Activated CD4-positive, alpha-beta memory T cell treated with anti-CD3 and anti-CD28 coated beads, Interleukin-2, amount 10 ng/mL, durations not matched to agents 7 days and 5 days (primary cell): ENCODE measurements around the gene DCLRE1B. TPM values are rescaled to one million over a fixed set of nuclear protein-coding genes. Genes with fewer than 3 reads are reported as not detected.
"Not testable (repeated sequence)": the region's sequence is repeated elsewhere in the genome, so short reads cannot be mapped to it uniquely, and the experiment has no call there.

Source experiments
- CTCF ChIA-PET: fragments of 350-600 bp; sonication (Branson Sonifier 250); formaldehyde crosslinking; loops from one replicate; lab custom pipeline; 2021; ENCODE audit warnings: antibody characterized with exemption, inconsistent platforms; lab: Charles Lee
- POLR2A ChIA-PET: fragments of 350-600 bp; sonication (Branson Sonifier 250); formaldehyde crosslinking; loops from one replicate; lab custom pipeline; 2021; ENCODE audit warnings: antibody characterized with exemption; lab: Charles Lee
- DNase-seq: peaks from one replicate; pipeline ENCODE4 v3.0.0-alpha.2; 2020
- H3K27ac Mint-ChIP-seq: one replicate; pipeline ENCODE4 v1.8.0; 2021; ENCODE audit warnings: mild to moderate bottlenecking, mixed read lengths
- H3K27me3 Mint-ChIP-seq: one replicate; pipeline ENCODE4 v1.8.0; 2021; ENCODE audit warnings: mixed read lengths
- H3K36me3 Mint-ChIP-seq: one replicate; pipeline ENCODE4 v1.8.0; 2021; ENCODE audit warnings: low read depth, mixed read lengths
- H3K4me1 Mint-ChIP-seq: one replicate; pipeline ENCODE4 v1.8.0; 2021; ENCODE audit warnings: mixed read lengths
- H3K4me3 Mint-ChIP-seq: one replicate; pipeline ENCODE4 v1.8.0; 2021; ENCODE audit warnings: mild to moderate bottlenecking, mixed read lengths
- H3K9me3 Mint-ChIP-seq: one replicate; pipeline ENCODE4 v1.8.0; 2021; ENCODE audit warnings: mixed read lengths
- total RNA-seq, 2 experiments: library from RNA; stranded (reverse); gene quantifications; one replicate each; pipeline ENCODE4 v1.2.3, GENCODE V29; 2021

Gene DCLRE1B
- total RNA-seq, 2 experiments from 2014 or later: 13.2 to 14.4 TPM

DNA sequence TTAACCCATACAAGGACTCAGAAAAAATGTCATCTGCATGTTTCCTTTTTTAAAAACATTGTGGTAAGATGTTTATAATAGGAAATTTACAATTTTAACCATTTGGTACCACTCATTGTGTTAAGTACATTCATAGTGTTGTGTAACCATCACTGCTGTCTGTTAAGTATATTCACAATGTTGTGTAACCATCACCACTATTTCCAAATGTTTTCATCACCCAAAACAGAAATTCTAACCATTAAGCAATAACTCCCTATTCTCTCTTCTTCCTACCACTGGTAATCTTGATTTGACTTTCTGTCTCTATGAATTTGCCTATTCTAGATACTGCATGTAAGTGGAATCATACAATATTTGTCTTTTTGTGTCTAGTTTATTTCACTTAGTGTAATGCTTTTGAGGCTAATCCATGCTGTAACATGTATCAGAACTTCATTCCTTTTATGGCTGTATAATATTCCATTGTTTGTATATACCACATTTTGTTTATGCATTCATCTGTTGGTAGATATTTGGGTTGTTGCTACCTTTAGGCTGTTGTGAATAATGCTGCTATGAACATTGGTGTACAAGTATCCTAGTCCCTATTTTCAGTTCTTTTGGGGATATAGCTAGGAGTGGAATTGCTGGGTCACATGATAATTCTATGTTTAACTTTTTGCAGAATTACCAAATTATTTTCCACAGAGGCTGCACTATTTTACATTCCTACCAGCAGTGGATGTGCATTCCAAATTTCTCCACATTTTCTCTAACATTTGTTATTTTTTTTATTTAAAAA is 38.1 kb downstream of the DCLRE1B start:
- Mint-ChIP-seq H3K27me3 (no peaks in the 10 kb centered on the region), H3K4me3 (no peak overlapping the region), H3K36me3 (peaks cover 51% of the 10 kb centered on the region), H3K27ac (no peak overlapping the region), H3K9me3 (peaks cover 3% of the 10 kb centered on the region), H3K4me1 (peaks cover 68% of the 10 kb centered on the region)
- CTCF ChIA-PET: interaction anchor here (0.8 kb wide), 1 partner anchor 13 kb away, joined by 3 read pairs; no protein-coding TSS in a partner anchor
- POLR2A ChIA-PET: interaction anchor here (0.7 to 1.3 kb wide), 4 partner anchors 9 to 818 kb away, joined by 3 to 4 read pairs (median 3); partner anchors contain the start of gene HIPK1
- DNase-seq: no peak

DNA sequence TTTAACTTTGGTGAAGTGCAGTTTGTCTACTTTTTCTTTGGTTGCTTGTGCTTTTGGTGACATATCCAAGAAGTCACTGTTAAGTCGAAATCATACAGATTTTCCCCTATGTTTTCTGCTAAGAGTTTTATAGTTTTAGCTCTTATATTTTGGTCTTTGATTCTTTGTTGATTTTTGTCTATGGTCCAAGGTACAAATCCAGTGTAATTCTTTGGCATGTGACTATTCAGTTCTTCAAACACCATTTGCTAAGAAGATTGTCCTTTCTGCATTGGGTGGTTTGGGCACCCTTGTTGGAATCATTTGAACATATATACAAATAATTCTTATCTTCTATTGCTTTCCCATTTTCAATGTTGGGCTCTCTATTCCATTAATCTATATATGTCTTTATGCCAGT is 40.2 kb downstream of the DCLRE1B start:
- Mint-ChIP-seq H3K36me3 (peaks cover 57% of the 10 kb centered on the region), H3K27ac (no peak overlapping the region), H3K9me3 (peaks cover 3% of the 10 kb centered on the region), H3K27me3 (no peaks in the 10 kb centered on the region), H3K4me3 (no peak overlapping the region), H3K4me1 (peaks cover 60% of the 10 kb centered on the region)
- CTCF ChIA-PET: interaction anchor here (2.4 kb wide), 1 partner anchor 15 kb away, joined by 19 read pairs; the partner anchor contains the start of gene HIPK1
- POLR2A ChIA-PET: interaction anchor here (0.9 to 3.0 kb wide), 3 partner anchors 14 to 133 kb away, joined by 4 to 62 read pairs (median 23); partner anchors contain the start of genes AP4B1, DCLRE1B, HIPK1 and RSBN1
- DNase-seq: no peak

DNA sequence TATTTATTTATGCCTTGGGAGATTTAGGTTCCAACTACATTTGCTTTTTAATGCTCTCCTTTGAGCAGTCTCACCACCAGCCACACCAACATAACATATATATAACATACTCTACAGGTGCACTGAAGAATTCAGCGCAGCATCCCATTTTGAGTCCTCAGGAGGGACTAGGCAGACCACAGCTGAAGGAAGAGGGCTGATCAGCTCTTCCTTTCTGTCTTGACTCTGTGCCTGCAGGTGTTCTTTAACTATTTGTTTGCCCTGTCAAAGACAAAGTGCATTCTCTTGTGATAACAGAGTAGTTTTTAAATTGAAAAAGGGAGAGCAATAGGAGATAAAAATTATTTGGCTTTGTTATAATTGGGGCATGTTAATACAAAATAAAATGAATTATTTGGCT is 41.0 kb downstream of the DCLRE1B start:
- ChIA-PET POLR2A (interaction anchor here (0.8 to 3.0 kb wide), 8 partner anchors 8 to 134 kb away, joined by 3 to 62 read pairs (median 4); partner anchors contain the start of genes AP4B1, DCLRE1B, HIPK1 and RSBN1), CTCF (interaction anchor here (1.0 to 2.4 kb wide), 7 partner anchors 8 to 32 kb away, joined by 3 to 19 read pairs (median 4); partner anchors contain the start of gene HIPK1)
- Mint-ChIP-seq H3K4me1 (peaks cover 52% of the 10 kb centered on the region), H3K4me3 (no peak overlapping the region), H3K36me3 (peaks cover 56% of the 10 kb centered on the region), H3K27me3 (no peaks in the 10 kb centered on the region), H3K27ac (peak overlapping the region; percentile 44), H3K9me3 (peaks cover 3% of the 10 kb centered on the region)
- DNase-seq: no peak

DNA sequence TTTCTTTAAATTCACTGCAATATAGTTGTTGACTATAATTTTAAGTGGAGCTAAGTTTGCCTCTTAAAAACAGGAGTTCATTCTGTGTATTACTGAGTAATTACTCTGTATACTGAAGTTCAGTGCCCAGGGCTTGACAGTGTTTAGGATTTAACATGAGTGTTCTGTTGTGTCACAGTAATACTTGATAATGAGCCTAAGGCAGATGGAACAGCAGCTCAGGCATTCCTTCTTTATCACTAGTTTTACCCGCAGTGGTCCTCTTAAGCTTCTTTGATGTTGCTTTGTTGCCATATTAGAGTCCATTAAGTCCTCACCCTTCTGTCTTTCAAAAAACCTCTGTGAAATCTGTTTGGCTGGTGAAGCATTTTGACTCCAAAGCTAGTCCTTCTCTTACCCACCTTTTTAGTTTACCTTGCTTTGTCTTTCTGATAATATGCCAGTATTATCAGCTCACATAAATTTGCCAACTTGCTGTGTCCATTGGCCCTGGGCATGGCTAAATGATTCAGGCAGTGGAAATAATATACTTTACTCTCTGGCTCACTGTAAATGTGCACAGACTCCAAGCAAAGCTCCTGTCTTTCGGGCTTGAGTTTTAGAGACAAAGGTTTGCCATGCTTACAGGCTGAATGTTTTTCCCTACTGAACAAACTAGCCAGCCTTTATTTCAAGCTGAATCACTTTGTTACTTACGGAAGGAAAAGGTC is 41.7 kb downstream of the DCLRE1B start:
- peaks cover 3% of the 10 kb centered on the region for H3K9me3 Mint-ChIP-seq
- DNase-seq: no peak
- ChIA-PET POLR2A (interaction anchor here (0.7 to 3.0 kb wide), 12 partner anchors 8 to 395 kb away, joined by 3 to 62 read pairs (median 3); partner anchors contain the start of genes AP4B1, DCLRE1B, HIPK1 and RSBN1), CTCF (interaction anchor here (0.6 to 2.4 kb wide), 11 partner anchors 8 to 206 kb away, joined by 3 to 19 read pairs (median 4); partner anchors contain the start of gene HIPK1)
- no peaks in the 10 kb centered on the region for H3K27me3 Mint-ChIP-seq
- peak overlapping the region; percentile 71 for H3K27ac Mint-ChIP-seq
- H3K4me3 Mint-ChIP-seq: peak overlapping the region; percentile 6
- peaks cover 55% of the 10 kb centered on the region for H3K36me3 Mint-ChIP-seq
- peaks cover 51% of the 10 kb centered on the region for H3K4me1 Mint-ChIP-seq

DNA sequence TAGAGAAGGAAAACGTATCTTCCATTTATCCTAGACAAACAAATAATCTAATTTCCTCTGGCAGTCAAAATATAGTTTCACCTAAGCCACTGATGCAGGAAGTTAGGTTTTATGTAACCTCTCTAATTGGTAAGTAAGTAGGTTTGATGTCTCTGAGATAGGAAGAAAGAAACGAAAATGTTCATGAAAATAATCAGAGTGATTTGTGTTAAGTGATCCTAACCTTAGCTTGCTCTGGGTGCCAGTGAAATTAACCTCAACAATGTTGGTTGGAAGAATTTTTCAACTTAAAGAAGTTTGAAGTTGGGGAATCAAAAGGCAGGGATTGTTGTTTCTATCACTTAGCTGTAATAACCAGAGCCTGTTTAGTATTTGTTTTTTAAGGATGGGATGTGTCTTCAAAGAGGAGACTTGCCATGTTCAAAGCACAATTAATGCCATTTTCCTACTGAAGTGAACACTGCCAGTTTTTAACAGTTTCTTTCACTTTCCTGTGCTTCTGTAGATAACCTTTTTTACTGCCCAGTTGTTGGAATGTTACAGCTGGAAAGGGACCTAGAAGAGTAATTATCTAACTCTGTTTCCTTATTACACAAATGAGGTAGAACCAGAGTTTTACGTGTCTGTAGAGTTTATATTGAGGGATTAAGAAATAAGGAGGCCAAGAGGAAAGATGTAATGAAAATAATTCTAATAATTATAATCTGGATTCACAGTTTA is 42.4 kb downstream of the DCLRE1B start:
- ChIA-PET POLR2A (interaction anchor here (0.6 to 3.0 kb wide), 10 partner anchors 9 to 394 kb away, joined by 3 to 62 read pairs (median 3); partner anchors contain the start of genes AP4B1, DCLRE1B, HIPK1 and RSBN1), CTCF (interaction anchor here (0.6 to 2.4 kb wide), 11 partner anchors 9 to 206 kb away, joined by 3 to 19 read pairs (median 5); partner anchors contain the start of gene HIPK1)
- peaks cover 51% of the 10 kb centered on the region for H3K36me3 Mint-ChIP-seq
- H3K4me3 Mint-ChIP-seq: peak overlapping the region; percentile 6
- no peaks in the 10 kb centered on the region for H3K27me3 Mint-ChIP-seq
- H3K4me1 Mint-ChIP-seq: peaks cover 49% of the 10 kb centered on the region
- H3K9me3 Mint-ChIP-seq: peaks cover 3% of the 10 kb centered on the region
- no peak for DNase-seq
- peak overlapping the region; percentile 71 for H3K27ac Mint-ChIP-seq

DNA sequence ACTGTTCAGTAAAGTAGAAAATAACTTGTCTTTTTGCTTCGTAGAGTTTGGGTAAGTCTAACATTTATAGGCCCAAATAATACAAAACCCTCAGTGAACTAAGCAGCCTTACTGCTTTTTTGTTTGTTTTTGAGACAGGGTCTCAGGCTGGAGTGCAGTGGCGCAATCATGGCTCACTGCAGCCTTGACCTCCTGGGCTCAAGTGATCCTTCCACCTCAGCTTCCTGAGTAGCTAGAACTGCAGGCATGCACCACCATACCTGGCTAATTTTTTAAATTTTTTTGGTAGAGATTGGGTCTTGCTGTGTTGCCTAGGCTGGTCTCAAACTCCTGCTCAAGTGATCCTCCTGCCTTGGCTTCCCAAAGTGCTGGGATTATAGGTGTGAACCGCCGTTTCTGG is 43.0 kb downstream of the DCLRE1B start:
- not testable (repeated sequence) for H3K27me3 Mint-ChIP-seq, H3K9me3 Mint-ChIP-seq, DNase-seq, H3K4me3 Mint-ChIP-seq
- POLR2A ChIA-PET: interaction anchor here (0.6 to 3.0 kb wide), 5 partner anchors 10 to 393 kb away, joined by 3 to 62 read pairs (median 3); partner anchors contain the start of gene HIPK1
- H3K27ac Mint-ChIP-seq: peak overlapping the region; percentile 18
- peaks cover 51% of the 10 kb centered on the region for H3K36me3 Mint-ChIP-seq
- CTCF ChIA-PET: interaction anchor here (0.7 to 2.1 kb wide), 12 partner anchors 8 to 112 kb away, joined by 3 to 9 read pairs (median 4); no protein-coding TSS in a partner anchor
- peaks cover 49% of the 10 kb centered on the region for H3K4me1 Mint-ChIP-seq

DNA sequence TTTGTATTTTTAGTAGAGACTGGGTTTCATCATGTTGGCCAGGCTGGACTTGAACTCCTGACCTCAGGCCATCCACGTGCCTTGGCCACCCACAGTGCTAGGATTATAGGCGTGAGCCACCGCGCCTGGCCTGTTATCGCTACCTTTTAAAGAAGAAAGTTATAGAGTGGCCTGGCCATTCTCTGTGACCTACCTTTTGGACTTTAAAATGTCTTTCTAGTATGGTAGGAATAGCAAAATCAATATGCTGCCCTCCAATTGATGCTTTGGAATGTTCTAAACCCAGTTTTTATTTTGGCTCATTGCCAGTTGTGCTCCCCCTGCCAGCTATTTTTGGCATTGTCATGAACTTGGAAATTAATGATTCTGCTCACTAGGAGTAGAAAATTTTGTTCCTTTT is 43.9 kb downstream of the DCLRE1B start:
- Mint-ChIP-seq H3K9me3 (no peaks in the 10 kb centered on the region), H3K36me3 (peaks cover 51% of the 10 kb centered on the region), H3K4me3 (no peak overlapping the region), H3K4me1 (peaks cover 48% of the 10 kb centered on the region), H3K27ac (no peak overlapping the region), H3K27me3 (no peaks in the 10 kb centered on the region)
- CTCF ChIA-PET: interaction anchor here (0.7 to 2.1 kb wide), 13 partner anchors 9 to 412 kb away, joined by 3 to 5 read pairs (median 3); partner anchors contain the start of gene AP4B1
- no peak for DNase-seq
- POLR2A ChIA-PET: interaction anchor here (0.9 to 1.2 kb wide), 2 partner anchors 17 to 18 kb away, joined by 3 to 4 read pairs; no protein-coding TSS in a partner anchor

DNA sequence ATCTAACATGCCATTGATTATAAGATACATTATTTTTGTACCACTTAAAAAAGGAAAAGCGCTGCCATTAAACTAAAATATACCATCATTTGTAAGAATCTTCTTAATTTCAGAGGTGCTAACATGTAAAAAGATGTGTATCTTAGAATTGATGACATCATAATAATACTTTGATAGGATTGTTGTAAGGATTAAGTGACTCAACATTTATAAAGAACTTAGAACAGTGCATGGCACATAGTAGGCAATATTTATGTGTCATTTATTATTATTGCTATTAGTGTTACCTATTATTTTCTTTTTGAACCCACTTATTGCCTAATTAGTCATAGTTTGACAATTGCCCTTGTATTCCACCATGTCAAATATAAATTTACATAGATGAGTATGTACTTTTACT is 45.8 kb downstream of the DCLRE1B start:
- Mint-ChIP-seq H3K27ac (no peak overlapping the region), H3K4me1 (peaks cover 43% of the 10 kb centered on the region), H3K4me3 (no peak overlapping the region), H3K36me3 (peaks cover 52% of the 10 kb centered on the region), H3K27me3 (no peaks in the 10 kb centered on the region), H3K9me3 (no peaks in the 10 kb centered on the region)
- DNase-seq: no peak
- ChIA-PET POLR2A (interaction anchor here (1.8 kb wide), 1 partner anchor 21 kb away, joined by 6 read pairs; no protein-coding TSS in a partner anchor), CTCF (no interaction called here)

DNA sequence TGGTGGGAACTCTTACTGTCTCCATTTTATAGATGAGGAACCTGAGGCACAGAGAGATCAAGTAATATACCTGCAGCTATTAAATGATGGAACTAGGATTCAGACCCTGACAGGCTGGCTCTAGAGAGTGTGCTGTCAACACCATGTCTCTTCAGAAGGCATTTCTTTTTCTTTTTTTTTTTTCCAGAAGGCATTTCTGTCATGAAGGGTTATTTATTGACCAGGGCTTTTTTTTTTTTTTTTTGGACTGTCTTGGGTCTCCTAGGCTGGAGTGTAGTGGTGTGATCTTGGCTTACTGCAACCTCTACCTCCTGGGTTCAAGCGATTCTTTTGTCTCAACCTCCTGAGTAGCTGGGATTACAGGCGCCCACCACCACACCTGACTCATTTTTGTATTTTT is 46.6 kb downstream of the DCLRE1B start:
- peaks cover 37% of the 10 kb centered on the region for H3K4me1 Mint-ChIP-seq
- H3K27ac Mint-ChIP-seq: no peak overlapping the region

DNA sequence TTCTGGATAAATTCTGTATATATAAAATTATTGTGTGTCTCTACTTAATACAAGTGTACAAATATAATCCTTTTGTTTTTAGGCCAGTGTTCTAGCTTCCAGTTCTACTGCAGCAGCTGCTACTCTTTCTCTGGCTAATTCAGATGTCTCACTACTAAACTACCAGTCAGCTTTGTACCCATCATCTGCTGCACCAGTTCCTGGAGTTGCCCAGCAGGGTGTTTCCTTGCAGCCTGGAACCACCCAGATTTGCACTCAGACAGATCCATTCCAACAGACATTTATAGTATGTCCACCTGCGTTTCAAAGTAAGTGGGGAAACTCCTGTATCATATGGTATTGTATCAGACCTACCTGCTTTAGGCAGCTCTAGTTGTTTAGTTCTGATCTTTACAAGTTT is 52.9 kb downstream of the DCLRE1B start:
- CTCF ChIA-PET: no interaction called here

More for the DNA sequence above, 46.6 kb downstream of the DCLRE1B start:
- no peak for DNase-seq
- Mint-ChIP-seq H3K9me3 (no peaks in the 10 kb centered on the region), H3K4me3 (no peak overlapping the region), H3K36me3 (peaks cover 54% of the 10 kb centered on the region), H3K27me3 (no peaks in the 10 kb centered on the region)
- ChIA-PET POLR2A (interaction anchor here (1.6 to 1.8 kb wide), 2 partner anchors 12 to 22 kb away, joined by 3 to 6 read pairs; no protein-coding TSS in a partner anchor), CTCF (interaction anchor here (0.6 to 0.9 kb wide), 3 partner anchors 23 to 812 kb away, joined by 3 read pairs; partner anchors contain the start of gene HIPK1)

DNA sequence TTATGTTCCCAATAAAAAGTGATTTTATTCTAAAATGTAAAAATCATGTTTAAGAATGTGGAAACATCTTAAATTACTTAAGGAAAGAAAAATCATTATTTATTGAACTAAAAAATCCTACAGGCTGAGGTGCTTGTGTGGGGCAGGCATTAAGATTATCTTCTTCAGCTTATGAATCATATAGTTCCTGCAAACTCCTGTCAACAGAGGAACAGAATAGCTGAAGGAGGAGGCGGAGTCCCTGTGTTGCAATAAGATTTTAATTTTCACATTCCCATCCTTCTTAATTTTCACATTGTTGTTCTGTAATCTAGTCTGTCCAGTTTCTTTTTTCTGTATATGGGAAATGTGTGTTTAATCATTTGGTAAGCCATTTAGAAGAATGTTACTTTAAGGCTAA is 53.6 kb downstream of the DCLRE1B start:
- Mint-ChIP-seq H3K9me3 (no peaks in the 10 kb centered on the region), H3K4me1 (peaks cover 12% of the 10 kb centered on the region), H3K27ac (no peak overlapping the region), H3K36me3 (peaks cover 72% of the 10 kb centered on the region), H3K27me3 (no peaks in the 10 kb centered on the region), H3K4me3 (no peak overlapping the region)
- ChIA-PET CTCF (no interaction called here), POLR2A (interaction anchor here (1.5 kb wide), 1 partner anchor 12 kb away, joined by 3 read pairs; no protein-coding TSS in a partner anchor)
- no peak for DNase-seq

More for the DNA sequence above, 52.9 kb downstream of the DCLRE1B start:
- Mint-ChIP-seq H3K36me3 (peaks cover 71% of the 10 kb centered on the region), H3K27me3 (no peaks in the 10 kb centered on the region), H3K9me3 (no peaks in the 10 kb centered on the region), H3K27ac (no peak overlapping the region), H3K4me3 (no peak overlapping the region), H3K4me1 (peaks cover 7% of the 10 kb centered on the region)
- no peak for DNase-seq
- POLR2A ChIA-PET: interaction anchor here (1.5 kb wide), 1 partner anchor 11 kb away, joined by 3 read pairs; no protein-coding TSS in a partner anchor
